NOMO-1 treated with dmso at 0.1 percent for 144 hours (cell line): ENCODE measurements around the gene CLDN19.
"Not testable (repeated sequence)": the region's sequence is repeated elsewhere in the genome, so short reads cannot be mapped to it uniquely, and the experiment has no call there.

Experiments used
- DNase-seq: peaks from one replicate; lab custom pipeline; 2025; ENCODE audit not compliant: unreplicated experiment; lab: John Stamatoyannopoulos, UW

CLDN19 gene

DNA sequence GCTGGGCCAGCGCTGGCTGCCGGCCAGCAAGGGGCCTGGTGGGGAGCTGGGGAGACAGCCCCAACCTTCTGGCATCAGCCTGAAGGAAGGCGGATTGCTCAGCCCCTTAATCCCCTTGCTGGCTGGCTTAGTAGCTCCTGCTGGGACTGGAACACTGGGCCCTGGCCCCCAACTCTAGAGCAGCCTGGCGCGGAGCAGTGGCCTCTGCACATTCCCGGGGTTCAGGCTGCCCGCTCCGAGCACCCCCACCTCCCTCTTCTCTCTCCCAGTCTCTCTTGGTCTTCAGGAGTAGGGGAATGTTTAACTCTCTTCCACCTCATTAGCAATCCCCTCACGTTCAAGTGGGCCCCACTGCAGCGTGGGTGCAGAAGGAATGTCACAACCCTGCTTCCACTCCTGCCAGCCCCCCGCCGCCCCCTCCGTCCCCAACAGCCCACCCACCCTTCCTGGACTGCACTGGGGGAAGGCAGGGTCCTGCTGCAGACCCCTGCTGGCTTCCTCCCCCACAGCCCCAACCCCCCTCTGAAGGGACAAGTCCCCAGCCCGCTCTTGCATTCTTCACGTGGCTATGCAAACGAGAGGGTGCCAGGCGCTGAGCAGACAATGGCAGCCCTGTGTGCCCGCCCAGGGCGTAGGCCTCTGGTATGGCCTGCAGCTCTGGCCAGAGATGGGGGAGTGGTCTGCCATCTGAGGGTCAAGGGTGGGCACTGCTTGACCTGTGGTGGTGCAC is 980 bp upstream of the CLDN19 start:
- no peak for DNase-seq

DNA sequence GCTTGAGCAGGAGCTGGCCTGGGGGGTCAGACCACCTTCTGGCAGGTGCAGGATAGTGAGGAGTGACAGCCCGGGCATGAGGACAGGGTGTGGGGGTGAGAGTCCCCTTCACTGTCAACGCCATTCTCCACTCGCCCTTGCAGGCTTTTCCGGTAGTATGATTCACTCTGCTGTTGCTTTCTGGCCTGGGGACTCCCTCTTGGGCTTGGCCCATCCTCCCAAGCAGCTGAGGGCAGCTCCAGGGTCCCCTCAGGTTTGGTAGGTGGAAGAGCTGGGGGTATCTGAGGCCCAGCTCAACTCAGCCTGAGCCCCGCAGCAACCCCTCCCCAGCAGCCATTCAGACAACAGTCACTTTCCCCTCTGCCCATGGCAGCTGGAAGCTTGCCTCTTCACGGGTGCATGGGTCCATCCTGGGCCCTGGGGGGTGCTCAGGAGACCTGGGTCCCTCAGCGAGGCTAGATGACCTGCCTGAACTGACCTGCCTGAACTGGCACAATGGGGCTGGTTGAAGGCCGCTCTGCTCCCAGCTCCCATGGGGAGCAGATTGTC is 1.3 kb downstream of the CLDN19 start:
- DNase-seq, result no peak

DNA sequence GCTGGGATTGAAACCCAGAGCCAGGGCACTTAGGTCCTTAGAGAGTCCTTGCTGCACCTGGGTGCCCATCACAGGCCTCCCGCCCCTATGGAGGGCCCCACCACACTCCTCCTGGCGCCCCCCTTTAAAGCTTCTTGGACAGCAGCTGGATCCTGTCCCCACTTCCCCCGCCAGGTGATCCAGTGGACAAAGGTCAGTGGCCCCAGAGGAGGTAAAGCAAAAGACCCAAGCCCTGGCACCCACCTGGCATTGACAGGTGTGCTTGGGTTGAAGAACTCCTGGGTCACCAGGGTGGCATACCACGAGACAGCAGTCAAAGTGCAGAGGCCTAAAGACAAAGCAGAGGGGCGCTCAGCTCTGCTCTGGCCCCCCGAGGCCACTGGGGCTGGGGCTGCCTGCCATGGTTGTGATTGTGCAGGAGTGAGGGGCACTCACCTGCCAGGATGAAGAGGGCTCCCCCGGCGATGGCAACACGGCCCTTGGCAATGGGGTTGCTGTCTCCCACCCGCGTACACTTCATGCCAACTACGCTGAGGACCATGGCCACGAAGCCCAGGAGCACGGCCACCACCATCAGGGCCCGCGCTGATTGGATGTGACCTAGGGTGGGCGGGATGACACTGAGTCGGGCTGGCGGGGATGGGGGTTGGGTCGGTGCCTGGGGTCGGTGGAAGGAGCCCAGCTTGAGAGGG is 1.9 kb downstream of the CLDN19 start:
- no peak for DNase-seq

DNA sequence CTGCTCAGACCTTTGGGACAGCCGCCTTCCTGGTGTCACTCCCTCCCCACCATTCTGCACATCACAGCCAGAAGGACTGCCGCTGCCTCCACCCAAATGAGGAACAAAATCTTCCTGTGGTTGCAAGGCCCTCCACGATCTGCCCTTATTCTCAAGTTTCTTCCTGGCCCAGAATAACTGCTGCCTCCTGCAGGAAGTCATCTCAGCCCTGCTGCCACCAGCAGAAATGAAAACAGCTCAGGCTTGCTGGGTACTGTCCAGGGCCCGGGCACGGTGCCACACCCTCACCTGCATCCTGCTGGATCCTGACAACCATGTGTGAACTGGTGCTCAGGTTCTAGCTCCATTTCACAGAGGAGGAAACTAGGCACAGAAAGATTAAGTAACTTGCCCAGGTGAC is 2.8 kb downstream of the CLDN19 start:
- DNase-seq, result peak; percentile 93

DNA sequence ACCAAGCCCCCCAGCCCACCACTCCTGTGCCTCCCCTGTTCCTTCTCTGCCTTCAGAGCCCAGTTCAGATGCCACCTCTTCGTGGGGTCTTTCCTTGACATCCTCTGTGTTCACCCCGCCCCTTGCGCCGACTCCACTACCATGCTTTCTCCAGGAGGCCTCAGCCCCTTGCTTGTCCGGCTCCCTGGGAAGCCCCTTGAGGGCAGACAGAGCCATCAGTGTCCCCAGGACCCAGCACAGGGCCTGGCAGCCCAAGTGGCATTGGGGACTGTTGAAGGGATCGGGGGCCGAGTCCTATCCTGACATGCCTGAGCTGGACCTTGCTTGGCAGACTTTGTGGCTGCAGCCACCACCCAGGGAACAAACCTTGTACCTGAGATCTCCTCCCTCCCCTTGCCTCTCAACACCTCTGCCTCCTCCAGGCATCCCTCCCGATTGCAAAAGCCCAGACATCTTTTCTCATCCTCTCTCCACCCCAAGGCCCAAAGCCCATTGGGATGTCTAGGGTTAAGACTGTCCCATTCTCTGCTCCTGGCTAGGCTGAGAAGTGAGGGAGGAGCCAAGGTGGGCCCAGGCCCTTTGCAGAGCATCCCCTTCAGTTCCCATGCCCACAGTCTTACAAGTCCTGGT is 3.4 kb downstream of the CLDN19 start:
- DNase-seq, result no peak

DNA sequence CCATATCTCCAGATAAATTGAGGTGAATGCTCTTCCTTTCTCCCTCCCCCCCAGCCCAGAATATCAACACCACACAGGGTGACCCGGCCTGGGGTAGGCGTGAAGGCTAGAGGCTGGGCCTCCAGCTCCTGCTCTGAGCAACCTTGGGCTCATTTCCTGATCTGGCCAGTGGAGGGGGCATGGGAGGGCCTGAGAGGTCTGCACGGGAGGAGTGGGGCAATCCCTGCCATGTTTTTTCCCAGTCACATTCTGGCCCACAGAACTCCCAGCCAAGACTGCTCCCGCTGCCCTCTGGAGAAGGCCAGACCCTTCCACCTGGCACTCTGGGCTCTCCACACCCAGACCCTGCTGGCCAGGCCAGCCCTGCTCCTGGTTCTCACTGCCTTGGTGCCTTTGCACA is 3.9 kb downstream of the CLDN19 start:
- peak; percentile 33 for DNase-seq

DNA sequence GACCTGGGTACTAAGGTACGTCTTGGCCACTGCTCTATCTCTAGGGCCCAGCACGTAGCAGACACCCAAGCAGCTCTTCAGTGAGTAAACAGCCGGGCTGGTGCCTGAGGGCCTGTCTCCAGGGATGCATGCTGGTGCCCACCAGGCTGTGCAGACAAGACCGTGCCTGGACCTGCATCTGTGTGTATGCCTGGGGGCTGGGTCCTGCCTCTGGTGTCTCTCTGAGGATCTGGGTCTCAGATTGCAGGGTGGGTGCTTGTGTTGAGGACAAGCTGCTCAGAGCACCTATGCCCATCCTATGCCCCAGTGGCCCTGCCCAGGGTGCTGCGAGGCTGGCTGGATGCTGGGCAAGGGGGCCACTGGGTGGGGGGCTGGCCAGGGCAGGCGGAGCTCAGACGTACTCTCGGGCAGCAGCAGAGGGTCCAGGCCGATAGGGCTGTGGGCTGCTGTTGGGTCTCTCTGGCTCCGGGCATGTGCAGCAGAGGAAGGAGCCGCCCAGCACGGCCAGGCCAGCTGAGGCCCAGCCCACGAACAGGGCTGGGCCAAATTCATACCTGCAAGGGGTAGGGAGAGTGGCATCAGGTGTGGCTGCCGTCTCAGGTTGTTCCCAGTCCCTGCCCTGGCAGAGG is 4.4 kb downstream of the CLDN19 start:
- DNase-seq, result no peak

DNA sequence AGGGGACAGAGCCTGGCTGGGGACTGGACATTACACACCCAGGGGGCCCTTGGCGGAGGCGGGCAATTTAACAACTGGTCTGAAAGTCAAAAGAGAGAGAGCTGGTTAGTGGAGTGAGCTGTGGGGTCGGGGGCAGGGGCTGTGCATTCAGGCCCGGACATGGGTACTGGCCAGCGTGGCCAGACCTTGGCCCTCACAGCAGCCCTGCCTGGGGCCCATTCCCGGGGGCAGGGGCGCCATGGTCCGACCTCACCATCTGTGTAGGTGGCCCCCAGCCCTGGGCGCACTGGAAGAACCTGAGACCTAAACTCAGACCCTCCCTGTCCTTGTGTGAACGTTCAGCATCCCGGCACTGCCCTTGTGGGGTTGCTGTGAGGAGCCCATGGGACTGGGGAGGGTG is 5.0 kb downstream of the CLDN19 start:
- DNase-seq, result no peak

DNA sequence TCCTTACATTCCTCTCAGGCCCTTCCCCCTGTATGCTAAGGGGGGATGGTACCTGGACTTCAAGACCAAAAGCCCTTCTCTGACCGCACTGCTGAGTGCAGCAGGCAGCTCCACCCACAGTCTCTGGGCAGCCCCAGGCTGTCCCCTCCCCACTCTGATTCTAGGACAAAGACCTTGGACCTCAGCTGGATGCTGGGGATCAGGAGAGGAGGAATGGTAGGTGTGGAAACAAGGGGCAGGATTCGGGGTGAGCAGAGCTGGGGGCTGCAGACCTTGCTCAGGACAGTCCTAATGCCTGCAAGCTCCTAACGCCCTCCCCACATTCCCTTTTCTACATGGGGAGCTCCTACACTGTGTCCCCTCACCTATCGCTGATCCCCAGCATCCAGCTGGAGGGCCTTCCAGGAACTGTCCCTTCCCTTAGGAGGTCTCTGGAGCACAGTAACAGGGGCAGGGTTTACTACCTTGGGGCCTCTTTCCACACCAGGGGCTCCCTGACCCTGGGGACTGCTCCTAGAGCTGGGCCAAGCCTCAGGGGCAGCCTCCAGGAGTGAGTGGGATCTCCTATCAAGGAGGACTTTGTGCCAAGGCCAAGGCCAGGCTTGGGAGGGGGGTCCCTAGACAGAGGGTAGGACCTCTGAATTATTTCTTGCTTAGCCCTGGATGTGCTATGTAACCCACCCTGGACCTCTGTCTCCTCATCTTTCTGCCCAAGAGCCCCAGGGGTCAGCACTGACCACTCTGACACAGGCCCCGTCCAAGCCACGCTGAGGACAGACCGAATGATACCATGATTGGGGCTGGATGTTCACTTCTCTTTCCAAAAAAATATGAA is 5.6 kb downstream of the CLDN19 start:
- DNase-seq, result no peak

DNA sequence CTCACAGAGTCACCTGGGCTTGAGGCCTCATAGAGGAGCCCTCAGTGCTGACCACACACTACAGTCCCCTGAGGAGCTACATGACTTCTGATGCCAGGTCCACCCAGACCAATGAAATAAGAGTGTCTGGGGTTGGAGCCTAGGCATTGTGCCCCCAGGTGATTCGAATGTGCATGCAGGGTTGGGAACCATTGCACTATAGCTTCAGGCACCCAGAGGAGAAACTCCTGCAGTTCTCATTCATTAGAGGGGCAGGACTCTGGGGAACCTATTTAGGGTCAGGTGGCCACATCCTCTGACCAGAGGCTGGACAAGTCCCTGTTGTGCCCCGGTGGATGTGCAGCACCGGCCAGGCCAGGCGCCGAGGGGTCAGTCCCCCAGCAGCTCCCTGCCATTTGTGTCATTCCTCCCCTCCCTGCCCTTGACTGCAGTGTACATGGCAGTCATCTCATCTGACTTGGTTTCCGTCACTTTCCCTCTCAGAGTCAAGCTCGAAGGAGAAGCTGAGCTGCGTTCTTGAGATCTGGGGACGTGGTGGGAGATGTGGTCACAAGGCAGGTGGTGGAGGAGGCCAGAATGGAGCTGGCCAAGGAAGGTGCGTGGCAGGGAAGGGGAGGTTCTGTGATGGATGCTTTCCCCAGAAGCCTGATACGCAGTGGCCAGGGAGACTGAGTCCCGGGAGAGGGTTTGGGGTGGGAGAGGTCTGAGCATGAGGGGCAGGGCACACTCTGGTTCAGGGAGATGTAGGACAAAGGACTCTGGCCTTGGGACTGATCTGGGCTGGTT is 6.4 kb downstream of the CLDN19 start:
- DNase-seq, result no peak

DNA sequence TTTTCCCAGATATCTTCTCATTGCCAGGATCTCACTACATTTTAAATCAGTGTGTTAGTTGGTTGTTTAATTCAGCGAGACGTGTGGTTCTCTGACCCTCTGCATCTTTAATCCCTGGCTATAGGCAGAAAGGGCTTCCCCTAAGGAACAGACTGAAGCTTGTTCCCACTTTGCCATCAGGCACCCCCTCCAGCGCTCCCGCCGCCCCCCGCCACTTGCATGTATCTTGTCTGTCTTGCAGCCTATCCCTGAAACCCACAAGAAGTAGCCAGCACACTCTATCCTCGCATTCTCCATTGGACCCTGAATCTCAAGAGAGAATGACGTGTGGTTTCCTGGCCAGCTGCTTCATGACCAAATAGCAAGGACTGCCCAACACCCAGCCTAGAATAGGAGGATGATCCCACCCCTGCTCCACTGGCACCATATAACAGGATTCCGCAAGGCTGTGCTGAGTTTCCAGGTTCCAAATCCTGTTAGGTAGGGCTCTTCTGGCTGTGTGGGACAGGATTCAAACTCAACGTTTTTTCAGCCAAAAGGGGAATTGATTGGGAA is 7.8 kb downstream of the CLDN19 start:
- no peak for DNase-seq

DNA sequence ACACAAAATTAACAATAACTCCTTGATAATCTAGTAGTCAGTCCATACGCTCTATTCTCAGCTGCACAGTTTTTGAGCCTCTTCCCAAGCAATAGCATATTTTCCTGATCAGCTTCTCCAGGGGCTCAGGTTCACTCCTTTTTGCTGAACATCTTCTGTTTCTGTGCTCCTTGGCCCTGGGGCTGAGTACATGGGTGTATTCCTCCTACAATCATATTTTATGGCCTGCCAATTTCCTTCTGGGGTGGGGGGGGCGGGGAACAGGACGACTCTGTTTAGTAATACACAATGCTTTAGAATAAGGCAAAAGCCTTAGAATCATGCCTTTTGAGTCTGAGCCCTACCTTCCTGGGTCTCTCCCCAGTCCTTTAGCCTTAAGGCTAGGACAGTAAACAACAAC is 8.5 kb downstream of the CLDN19 start:
- DNase-seq, result no peak

DNA sequence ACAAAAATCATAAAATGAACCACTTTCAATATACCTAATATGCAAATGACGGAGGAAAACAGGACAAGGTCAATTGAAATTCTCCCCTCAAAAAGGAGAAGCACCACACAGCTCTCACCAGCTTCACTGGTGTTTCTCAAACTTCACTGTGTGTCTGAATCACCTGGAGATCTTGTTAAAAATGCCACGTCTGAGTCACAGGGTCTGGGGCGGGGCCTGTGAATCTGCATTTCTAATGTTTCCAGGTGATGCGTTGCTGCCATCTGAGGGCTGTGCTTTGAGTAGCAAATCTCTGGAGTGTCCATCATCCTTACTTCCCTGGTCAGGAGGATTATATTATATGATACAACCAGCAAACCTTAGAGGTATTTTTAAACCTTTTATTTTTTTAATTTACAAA is 9.0 kb downstream of the CLDN19 start:
- DNase-seq, result peak; percentile 3

DNA sequence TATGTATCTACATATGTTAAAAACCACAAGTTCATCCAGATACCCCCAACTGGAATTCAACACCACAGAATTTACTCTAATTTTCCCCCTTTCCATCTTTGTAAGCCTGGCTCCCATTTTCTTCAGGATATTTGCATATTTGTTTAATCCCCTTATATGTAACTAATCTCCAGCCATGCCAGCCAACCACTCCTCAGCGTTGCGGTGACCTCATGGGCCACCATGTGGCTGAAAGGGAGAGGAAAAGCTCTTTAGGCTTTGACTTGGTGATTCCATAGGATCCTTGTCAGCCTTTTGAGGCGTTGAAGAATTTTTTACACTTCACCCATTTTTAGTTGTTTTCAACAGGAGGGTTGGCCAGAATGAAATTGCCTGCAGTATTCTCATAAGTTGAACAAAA is 10.0 kb downstream of the CLDN19 start:
- no peak for DNase-seq

DNA sequence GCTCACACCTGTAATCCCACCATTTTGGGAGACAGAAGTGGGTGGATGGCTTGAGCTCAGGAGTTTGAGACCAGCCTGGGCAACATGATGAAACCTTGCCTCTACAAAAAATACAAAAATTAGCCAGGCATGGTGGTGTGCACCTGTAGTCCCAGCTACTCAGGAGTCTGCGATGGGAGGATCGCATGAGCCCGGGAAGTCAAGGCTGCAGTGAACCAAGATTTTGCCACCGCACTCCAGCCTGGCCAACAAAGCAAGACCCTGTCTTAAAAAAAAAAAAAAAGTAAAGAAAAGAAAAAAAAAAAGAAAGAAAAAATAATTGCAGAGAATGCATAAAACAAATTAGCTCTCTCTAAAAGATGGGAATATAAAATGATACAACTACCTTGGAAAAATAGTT is 14.2 kb downstream of the CLDN19 start:
- not testable (repeated sequence) for DNase-seq

DNA sequence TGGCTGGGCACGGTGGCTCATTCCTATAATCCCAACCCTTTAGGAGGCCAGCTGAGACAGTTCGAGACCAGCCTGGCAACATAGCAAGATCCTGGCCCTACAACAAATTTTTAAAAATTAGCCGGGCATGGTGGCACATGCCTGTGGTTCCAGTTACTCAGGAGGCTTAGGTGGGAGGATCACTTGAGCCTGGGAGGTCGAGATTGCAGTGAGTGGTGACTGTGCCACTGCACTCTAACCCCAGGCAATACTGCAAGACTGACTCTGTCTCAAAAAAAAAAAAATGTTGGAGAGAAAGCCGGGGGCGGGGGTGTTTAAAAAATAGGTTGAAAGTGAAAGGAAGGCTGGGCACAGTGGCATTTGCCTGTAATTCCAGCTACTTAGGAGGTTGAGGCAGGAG is 16.5 kb downstream of the CLDN19 start:
- DNase-seq, result no peak

DNA sequence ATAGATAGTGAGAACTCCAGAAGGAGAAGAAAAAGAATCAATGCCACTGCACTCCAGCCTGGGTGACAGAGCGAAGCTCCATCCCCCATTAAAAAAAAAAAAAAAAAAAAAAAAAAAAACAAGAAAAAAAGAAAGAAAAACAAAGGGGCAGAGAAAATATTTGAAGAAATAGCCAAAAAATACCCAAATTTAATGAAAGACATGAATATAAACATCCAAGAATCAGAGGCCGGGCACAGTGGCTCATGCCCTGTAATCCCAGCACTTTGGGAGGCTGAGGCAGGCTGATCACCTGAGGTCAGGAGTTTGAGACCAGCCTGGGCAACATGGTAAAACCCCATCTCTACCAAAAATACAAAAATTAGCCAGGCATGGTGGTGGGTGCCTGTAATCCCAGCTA is 17.6 kb downstream of the CLDN19 start:
- not testable (repeated sequence) for DNase-seq

DNA sequence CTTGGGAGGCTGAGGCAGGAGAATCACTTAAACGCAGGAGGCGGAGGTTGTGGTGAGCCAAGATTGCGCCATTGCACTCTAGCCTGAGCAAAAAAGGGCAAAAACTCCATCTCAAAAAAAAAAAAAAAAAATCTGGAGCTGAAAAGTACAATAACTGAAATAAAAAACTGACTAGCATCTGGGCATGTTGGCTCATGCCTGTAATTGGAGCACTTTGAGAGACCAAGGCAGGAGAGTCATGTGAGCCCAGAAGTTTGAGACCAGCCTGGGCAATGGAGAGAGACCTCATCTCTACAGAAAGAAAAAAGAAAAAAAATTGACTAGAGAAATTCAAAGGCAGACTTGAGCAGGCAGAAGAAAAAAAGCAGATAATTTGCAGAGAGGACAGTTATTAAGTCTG is 18.1 kb downstream of the CLDN19 start:
- no peak for DNase-seq

DNA sequence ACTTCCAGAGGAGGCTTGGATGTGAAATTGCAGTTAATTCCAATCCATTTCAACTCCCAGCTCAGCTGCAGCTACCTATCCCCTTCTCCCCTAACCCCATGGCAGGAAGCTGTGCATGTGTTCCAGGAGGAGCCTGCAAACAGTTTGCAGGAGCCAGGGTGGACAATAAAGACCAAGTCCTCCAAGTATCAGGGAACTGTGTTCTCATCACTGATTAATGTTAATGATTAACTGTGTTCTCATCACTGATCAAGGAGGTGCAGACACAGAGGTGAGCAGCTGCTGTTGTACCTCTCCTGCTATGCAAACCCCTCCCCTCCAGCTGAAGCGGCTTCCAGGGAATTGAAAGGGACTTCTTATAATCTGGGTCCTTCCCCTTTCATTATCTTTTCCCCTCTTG is 19.2 kb downstream of the CLDN19 start:
- no peak for DNase-seq

DNA sequence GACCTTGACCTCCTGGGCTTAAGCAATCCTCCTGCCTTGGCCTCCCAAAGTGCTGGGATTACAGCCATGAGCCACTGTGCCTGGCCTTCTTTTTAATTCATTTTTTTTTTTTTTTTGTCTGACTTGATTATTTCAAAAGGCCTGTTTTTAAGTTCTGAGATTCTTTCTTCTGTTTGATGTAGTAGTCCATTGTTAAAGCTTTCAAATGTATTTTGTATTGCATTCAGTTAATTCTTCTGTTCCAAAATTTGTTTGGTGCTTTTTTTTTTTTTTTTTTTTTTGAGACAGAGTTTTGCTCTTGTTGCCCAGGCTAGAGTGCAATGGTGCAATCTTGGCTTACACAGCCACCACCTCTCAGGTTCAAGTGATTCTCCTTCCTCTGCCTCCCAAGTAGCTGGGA is 25.6 kb downstream of the CLDN19 start:
- not testable (repeated sequence) for DNase-seq
